ENCODE measurements around the gene NFXL1. TPM values are rescaled to one million over a fixed set of nuclear protein-coding genes. Genes with fewer than 3 reads are reported as not detected.

The NFXL1 gene
- total RNA-seq, 1 donor from 2014 or later: 17.3 TPM

GRCh38 chr4:47835494-47835893 lies 78.9 kb downstream of the NFXL1 start:
- DNase-seq (ENCODE audit: low read depth): peak; percentile 28

- DNase-seq (ENCODE audit: low read depth): no peak
Measured at GRCh38 chr4:47831026-47831679, 83.2 kb downstream of the NFXL1 start.

- peak; percentile 55 for DNase-seq (ENCODE audit: low read depth)
Measured at GRCh38 chr4:47830265-47831025, 83.9 kb downstream of the NFXL1 start.

DNA sequence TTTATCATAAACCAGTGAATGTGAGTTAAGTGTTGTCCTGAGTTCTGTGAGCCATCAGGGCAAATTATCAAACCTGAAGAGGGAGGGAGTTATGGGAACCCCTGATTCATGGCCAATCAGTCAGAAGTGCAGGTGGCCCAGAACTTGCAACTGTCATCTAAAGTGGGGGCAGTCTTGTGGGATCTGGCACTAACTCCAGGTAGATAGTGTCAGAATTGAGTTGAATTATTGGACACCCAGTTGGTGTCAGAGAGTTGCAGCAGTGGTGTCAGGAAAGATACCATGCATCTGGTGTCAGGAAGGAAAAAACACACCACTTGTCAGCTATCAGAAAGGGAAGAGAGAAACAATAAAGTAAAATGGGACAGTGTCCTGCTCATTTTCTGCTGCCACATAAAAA lies 84.9 kb downstream of the NFXL1 start:
- no peak for DNase-seq (ENCODE audit: low read depth)

DNA sequence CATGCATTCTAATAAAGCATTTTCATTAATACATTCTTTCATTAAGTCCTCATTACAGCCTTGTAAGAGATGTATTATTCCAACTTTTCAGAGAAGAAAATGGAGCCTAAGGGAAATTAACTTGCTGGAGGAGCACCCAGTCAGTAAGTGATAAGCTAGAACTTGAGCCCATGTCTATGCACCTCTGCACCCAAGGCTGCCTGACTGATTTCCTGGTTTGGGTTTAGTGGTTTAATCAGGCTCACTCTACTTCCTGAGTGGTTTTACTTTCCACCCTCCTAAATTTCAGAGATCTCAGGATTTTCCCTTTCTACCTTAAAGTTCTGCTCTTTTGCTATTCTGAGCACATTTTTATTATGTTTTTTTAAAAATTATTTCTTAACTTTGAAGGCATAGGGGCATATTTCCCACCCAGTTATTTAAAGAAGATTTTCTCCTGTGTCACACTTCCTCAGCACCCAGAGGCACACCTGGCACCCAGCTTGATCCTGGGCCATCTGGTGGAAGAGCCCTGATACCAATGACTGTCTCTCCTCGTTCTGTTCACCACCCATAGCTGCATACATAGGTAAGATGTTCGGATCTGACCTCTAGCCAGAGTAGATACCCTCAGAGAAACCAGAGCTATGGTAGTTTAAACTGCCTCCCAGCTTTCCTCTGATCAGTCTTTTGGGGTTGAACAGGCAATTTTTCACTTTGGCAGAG lies 86.9 kb downstream of the NFXL1 start:
- DNase-seq (ENCODE audit: low read depth): no peak

DNA sequence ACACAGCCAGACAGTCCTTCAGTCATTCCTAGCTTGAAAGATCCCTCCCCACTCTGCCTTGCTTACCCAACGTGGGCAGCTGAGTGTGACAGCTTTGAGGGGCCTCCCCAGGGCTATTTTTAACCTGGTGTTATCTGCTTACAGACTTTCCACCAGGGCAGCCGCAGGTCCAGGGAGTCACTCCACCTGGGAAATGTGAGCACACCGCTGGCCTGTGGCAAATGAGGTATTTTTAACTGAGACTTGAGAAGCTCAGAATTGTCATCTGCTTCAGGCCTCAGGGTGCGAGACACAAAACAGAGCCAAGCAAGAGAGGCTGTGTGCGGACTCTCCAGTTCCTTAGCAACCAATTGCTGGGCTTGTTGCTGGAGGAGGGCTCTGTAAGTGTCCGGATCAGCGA lies 89.5 kb downstream of the NFXL1 start:
- peak; percentile 38 for DNase-seq (ENCODE audit: low read depth)

DNA sequence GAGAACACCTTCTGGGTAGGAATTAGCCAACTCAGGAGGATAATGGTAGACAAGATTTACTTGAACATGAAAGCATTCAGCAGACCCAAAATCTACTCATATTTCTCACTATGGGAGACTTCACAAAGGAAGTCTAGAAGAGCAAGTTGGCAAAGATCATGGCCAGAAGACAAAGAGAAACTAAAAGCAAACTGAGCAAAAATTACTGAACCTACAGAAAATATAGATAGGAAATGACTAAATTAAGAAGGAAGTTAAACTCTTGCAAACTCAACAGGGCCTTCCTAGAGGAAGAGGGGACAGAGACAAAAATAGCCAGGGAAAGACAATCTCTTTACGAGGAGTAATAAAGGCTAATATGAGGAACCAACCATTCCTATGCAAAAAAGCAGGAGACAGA lies 95.2 kb downstream of the NFXL1 start:
- DNase-seq (ENCODE audit: low read depth): no peak

- no peak for DNase-seq (ENCODE audit: low read depth)
Measured at GRCh38 chr4:47817275-47817674, 97.1 kb downstream of the NFXL1 start.

GRCh38 chr4:47816748-47817147 lies 97.6 kb downstream of the NFXL1 start:
- no peak for DNase-seq (ENCODE audit: low read depth)

GRCh38 chr4:47814618-47815295 lies 99.6 kb downstream of the NFXL1 start:
- DNase-seq (ENCODE audit: low read depth): no peak

GRCh38 chr4:47809654-47810203 lies 104.7 kb downstream of the NFXL1 start:
- DNase-seq (ENCODE audit: low read depth): no peak

- DNase-seq (ENCODE audit: low read depth): no peak
Measured at GRCh38 chr4:47804598-47804997, 109.8 kb downstream of the NFXL1 start.

DNA sequence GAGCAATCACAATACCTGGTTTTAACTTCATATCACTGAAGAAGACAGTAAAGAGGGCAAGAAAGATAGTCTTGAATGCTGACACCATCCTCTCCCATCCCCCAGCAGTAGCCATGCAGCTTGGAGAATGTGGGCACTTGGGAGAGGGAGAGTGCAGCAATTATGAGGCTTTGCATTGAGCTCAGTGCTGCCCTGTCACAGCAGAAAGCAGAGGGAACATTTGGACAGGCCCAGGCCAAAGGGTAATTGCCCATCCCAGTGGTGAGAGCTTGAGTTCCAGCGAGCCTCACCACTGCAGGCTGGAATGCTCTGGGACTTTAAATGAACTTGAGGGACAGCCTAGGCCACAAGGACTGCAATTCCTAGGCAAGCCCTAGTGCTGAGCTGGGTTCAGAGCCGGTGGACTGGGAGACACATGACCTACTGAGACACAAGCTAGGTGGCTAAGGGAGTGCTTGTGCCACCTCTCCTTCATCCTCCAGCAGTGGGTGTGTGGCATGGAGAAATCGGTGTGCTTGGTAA lies 112.8 kb downstream of the NFXL1 start:
- no peak for DNase-seq (ENCODE audit: low read depth)

- no peak for DNase-seq (ENCODE audit: low read depth)
Measured at GRCh38 chr4:47798165-47798564, 116.2 kb downstream of the NFXL1 start.

Other genes starting within 250 kb of the NFXL1 start
- 0.15 TPM in 1 of 2 replicates, not detected in the other for gene CORIN, start 76.5 kb downstream of the NFXL1 start, total RNA-seq
- gene CNGA1, start 102.1 kb upstream of the NFXL1 start, total RNA-seq: 0.17 and 3.9 TPM in 2 replicates
- gene NIPAL1, start 102.2 kb upstream of the NFXL1 start, total RNA-seq: 8.6 and 11.1 TPM in 2 replicates
- 2.6 and 4.7 TPM in 2 replicates for gene TXK, start 219.7 kb upstream of the NFXL1 start, total RNA-seq